22Rv1 (cell line): ENCODE results near the gene SPRR3.

Source experiments
- ZFX ChIP-seq: fragments of 450-650 bp; IDR thresholded peaks from 2 replicates; pipeline ENCODE4 v1.6.1; 2017; ENCODE audit warnings: antibody characterized with exemption, borderline replicate concordance
- TF ChIP-seq, protein P1 (sequence below): fragments of 450-650 bp; IDR thresholded peaks from 2 replicates; pipeline ENCODE4 v1.5.1; 2017; ENCODE audit warnings: mild to moderate bottlenecking

DNA sequence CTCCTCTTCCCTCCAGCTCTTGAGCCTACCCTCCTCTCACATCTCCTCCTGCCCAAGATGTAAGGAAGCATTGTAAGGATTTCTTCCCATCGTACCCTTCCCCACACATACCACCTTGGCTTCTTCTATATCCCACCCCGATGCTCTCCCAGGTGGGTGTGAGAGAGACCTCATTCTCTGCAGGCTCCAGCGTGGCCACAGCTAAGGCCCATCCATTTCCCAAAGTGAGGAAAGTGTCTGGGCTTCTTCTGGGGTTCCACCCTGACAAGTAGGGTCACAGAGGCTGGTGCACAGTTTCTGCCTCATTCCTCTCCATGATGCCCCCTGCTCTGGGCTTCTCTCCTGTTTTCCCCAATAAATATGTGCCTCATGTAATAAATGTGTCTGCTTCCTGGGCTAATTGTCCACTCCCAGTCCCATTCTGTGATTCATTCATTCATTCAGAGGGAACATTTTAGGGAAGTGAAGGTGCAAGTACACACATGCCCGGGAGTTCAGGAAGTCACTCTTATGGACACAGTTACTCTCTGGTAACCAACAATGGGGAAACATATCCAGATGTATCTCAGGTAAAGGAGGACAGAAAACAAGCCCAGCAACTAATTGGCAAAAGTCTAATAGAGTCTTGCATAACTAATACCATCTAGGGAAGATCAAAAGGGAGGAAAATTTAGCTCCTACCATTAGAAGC lies 29.2 kb upstream of the SPRR3 start:
- TF ChIP-seq, protein P1, sequence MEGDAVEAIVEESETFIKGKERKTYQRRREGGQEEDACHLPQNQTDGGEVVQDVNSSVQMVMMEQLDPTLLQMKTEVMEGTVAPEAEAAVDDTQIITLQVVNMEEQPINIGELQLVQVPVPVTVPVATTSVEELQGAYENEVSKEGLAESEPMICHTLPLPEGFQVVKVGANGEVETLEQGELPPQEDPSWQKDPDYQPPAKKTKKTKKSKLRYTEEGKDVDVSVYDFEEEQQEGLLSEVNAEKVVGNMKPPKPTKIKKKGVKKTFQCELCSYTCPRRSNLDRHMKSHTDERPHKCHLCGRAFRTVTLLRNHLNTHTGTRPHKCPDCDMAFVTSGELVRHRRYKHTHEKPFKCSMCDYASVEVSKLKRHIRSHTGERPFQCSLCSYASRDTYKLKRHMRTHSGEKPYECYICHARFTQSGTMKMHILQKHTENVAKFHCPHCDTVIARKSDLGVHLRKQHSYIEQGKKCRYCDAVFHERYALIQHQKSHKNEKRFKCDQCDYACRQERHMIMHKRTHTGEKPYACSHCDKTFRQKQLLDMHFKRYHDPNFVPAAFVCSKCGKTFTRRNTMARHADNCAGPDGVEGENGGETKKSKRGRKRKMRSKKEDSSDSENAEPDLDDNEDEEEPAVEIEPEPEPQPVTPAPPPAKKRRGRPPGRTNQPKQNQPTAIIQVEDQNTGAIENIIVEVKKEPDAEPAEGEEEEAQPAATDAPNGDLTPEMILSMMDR, result no peak
- no peak for TF ChIP-seq ZFX
